Panc1 (cell line): Measurements from ENCODE around the gene ITGBL1. TPM values are rescaled to one million over a fixed set of nuclear protein-coding genes. Genes with fewer than 3 reads are reported as not detected.

ENCODE experiments used
- ATAC-seq: fragments of 200-7000 bp; cut with Tn5 transposase; 2 replicates; pipeline ENCODE4 v1.9.1; 2020; ENCODE audit warnings: mild to moderate bottlenecking, moderate library complexity
- BruUV-seq: library from RNA; stranded (reverse); fragments of 400-500 nt; replicated peaks from 2 replicates; lab custom pipeline; 2021; lab: Mats Ljungman, UMichigan
- CTCF ChIA-PET: fragments of 300-600 bp; sonication (Branson Sonifier 250); formaldehyde crosslinking; loops from one replicate; lab custom pipeline; 2022; ENCODE audit warnings: antibody characterized with exemption; lab: Charles Lee
- POLR2A ChIA-PET: fragments of 300-600 bp; sonication (Branson Sonifier 250); formaldehyde crosslinking; loops from one replicate; lab custom pipeline; 2022; ENCODE audit warnings: antibody characterized with exemption; lab: Charles Lee
- DNase-seq: peaks from one replicate; pipeline ENCODE4 v3.0.0-alpha.2; 2010; ENCODE audit warnings: low read depth, low spot score
- H3K27ac ChIP-seq: 2 replicates; pipeline ENCODE4 v1.5.1; 2011; ENCODE audit warnings: mild to moderate bottlenecking, low read length, inconsistent platforms
- H3K27me3 ChIP-seq: fragments of 200-500 bp; sonication (Bioruptor generic); 2 replicates; pipeline ENCODE4 v1.6.0; 2014; ENCODE audit warnings: low read length, inconsistent platforms; ENCODE audit not compliant: control insufficient read depth, insufficient read depth
- H3K36me3 ChIP-seq: fragments of 200-500 bp; sonication (Bioruptor generic); 2 replicates; pipeline ENCODE4 v1.5.1; 2014; ENCODE audit warnings: inconsistent platforms, mild to moderate bottlenecking, low read length, moderate library complexity; ENCODE audit not compliant: control insufficient read depth, insufficient read depth
- H3K4me1 ChIP-seq: 2 replicates; pipeline ENCODE4 v1.5.1; 2011; ENCODE audit warnings: inconsistent platforms, mild to moderate bottlenecking, low read length, moderate library complexity; ENCODE audit not compliant: control insufficient read depth, insufficient read depth
- H3K4me3 ChIP-seq, 2 experiments: 2 replicates each; pipeline ENCODE4 v1.5.1; 2011 to 2012; ENCODE audit warnings: low read depth in 2 of 2, low read length in 2 of 2, mild to moderate bottlenecking in 2 of 2, inconsistent platforms in 1 of 2, moderate library complexity in 1 of 2
- H3K9me3 ChIP-seq: fragments of 200-500 bp; sonication (Bioruptor generic); 2 replicates; pipeline ENCODE4 v1.5.1; 2014; ENCODE audit warnings: low read depth, mild to moderate bottlenecking, inconsistent platforms, low read length, moderate library complexity; ENCODE audit not compliant: control insufficient read depth, insufficient read depth
- CTCF ChIP-seq: fragments of 450-650 bp; IDR thresholded peaks from 2 replicates; pipeline ENCODE4 v1.5.1; 2017; ENCODE audit warnings: mild to moderate bottlenecking
- POLR2AphosphoS5 ChIP-seq: IDR thresholded peaks from 2 replicates; pipeline ENCODE4 v1.6.1; 2012; ENCODE audit warnings: mild to moderate bottlenecking, low read depth, low read length, moderate library complexity
- REST ChIP-seq, 2 experiments: IDR thresholded peaks; 2 replicates each; pipeline ENCODE4 v1.6.1; 2011 to 2012; ENCODE audit warnings: low read depth in 2 of 2, control low read depth in 1 of 2, low read length in 1 of 2, mild to moderate bottlenecking in 1 of 2, moderate library complexity in 1 of 2; ENCODE audit not compliant: insufficient read depth in 1 of 2
- SIN3A ChIP-seq: IDR thresholded peaks from 2 replicates; pipeline ENCODE4 v1.6.1; 2012; ENCODE audit warnings: low read depth, mild to moderate bottlenecking, low read length, moderate library complexity, borderline replicate concordance; ENCODE audit not compliant: insufficient read depth
- TCF7L2 ChIP-seq: IDR thresholded peaks from 2 replicates; pipeline ENCODE4 v1.6.1; 2011; ENCODE audit warnings: mild to moderate bottlenecking, low read depth, low read length, inconsistent platforms
- in situ Hi-C: cut with HindIII; loops from 2 replicates; pipeline ENCODE4 v1.10.0; 2016; ENCODE audit warnings: low sequenced_read_pairs, low pct_unique_long_range_greater_than_20kb
- intact Hi-C: fragments of 100-400 bp; cut with micrococcal nuclease; formaldehyde crosslinking; loops from one replicate; pipeline ENCODE4 v1.10.0; 2022; ENCODE audit not compliant: unreplicated experiment
- total RNA-seq: library from RNA; stranded (reverse); gene quantifications from one replicate; pipeline ENCODE4 v1.2.1, GENCODE V29; 2021; ENCODE audit not compliant: unreplicated experiment

The ITGBL1 gene
- total RNA-seq, 1 experiment from 2014 or later, result 14.3 TPM

- H3K9me3 ChIP-seq, result no peaks in the 10 kb centered on the region
- no peaks in the 10 kb centered on the region for H3K27me3 ChIP-seq
- no peak for ATAC-seq
- peaks cover under 1% of the 10 kb centered on the region for H3K4me1 ChIP-seq
- intact Hi-C loops (no loop called here), in situ Hi-C loops (no loop called here)
- H3K4me3 ChIP-seq, result no peak overlapping the region
- DNase-seq, result no peak
- ChIA-PET CTCF (no interaction called here), POLR2A (no interaction called here)
- H3K36me3 ChIP-seq, result no peaks in the 10 kb centered on the region
- no TSS peak for BruUV-seq
- H3K27ac ChIP-seq, result no peak overlapping the region
- TF ChIP-seq POLR2AphosphoS5 (no peak), REST (IDR thresholded peaks at IDR 0.05; ENCODE audit: insufficient read depth in 1 of 2, low read depth in 2 of 2, low read length in 1 of 2) (no peak), TCF7L2 (no peak), CTCF (no peak), SIN3A (no peak)
Observed at GRCh38 chr13:101429733-101430132, 22.7 kb upstream of the ITGBL1 start.

- BruUV-seq, result no TSS peak
- ATAC-seq, result no peak
- TF ChIP-seq REST (IDR thresholded peaks at IDR 0.05; ENCODE audit: insufficient read depth in 1 of 2, low read depth in 2 of 2, low read length in 1 of 2), result no peak
- H3K4me3 ChIP-seq, result no peak overlapping the region
- no peaks in the 10 kb centered on the region for H3K9me3 ChIP-seq
- POLR2A ChIA-PET, result no interaction called here
- no peaks in the 10 kb centered on the region for H3K27me3 ChIP-seq
- in situ Hi-C loops (no loop called here), intact Hi-C loops (no loop called here)
- H3K4me1 ChIP-seq, result no peaks in the 10 kb centered on the region
- no peak for DNase-seq
- H3K36me3 ChIP-seq, result no peaks in the 10 kb centered on the region
- no peak overlapping the region for H3K27ac ChIP-seq
- CTCF ChIA-PET, result no interaction called here
Observed at GRCh38 chr13:101433895-101434294, 18.6 kb upstream of the ITGBL1 start.
